Measurements from ENCODE around the gene TXN. TPM values are rescaled to one million over a fixed set of nuclear protein-coding genes. Genes with fewer than 3 reads are reported as not detected.

The TXN gene
- total RNA-seq, 1 donor from 2014 or later, result 181 TPM

DNA sequence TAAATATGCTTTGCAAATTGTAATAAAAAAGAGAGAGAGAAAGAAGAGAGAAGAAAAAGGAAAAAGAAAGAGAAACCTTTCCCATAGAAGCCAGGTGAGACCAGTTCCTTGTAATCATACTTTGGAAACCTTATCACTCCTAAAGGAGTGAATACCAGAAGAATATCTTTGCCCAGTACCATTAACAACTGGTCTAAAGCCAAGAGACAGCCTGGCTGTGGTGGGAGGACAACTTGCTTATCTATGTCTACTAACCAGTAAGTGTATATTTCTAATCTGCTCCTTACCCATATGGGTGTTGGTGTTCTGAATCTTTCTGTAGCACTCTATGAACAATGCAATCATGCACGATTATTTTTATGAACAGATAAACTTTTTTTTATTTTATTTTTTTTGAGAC lies 10.5 kb upstream of the TXN start:
- H3K4me3 Mint-ChIP-seq, result no peak overlapping the region
- H3K4me1 Mint-ChIP-seq, result no peaks in the 10 kb centered on the region

GRCh38 chr9:110261632-110262031 lies 5.3 kb upstream of the TXN start:
- no peak for DNase-seq (ENCODE audit: low read depth, low spot score)
- no peaks in the 10 kb centered on the region for H3K36me3 Mint-ChIP-seq (ENCODE audit: low read depth)
- TF ChIP-seq, protein P1, sequence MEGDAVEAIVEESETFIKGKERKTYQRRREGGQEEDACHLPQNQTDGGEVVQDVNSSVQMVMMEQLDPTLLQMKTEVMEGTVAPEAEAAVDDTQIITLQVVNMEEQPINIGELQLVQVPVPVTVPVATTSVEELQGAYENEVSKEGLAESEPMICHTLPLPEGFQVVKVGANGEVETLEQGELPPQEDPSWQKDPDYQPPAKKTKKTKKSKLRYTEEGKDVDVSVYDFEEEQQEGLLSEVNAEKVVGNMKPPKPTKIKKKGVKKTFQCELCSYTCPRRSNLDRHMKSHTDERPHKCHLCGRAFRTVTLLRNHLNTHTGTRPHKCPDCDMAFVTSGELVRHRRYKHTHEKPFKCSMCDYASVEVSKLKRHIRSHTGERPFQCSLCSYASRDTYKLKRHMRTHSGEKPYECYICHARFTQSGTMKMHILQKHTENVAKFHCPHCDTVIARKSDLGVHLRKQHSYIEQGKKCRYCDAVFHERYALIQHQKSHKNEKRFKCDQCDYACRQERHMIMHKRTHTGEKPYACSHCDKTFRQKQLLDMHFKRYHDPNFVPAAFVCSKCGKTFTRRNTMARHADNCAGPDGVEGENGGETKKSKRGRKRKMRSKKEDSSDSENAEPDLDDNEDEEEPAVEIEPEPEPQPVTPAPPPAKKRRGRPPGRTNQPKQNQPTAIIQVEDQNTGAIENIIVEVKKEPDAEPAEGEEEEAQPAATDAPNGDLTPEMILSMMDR (conservative IDR thresholded peaks at IDR 0.05), result no peak
- no peaks in the 10 kb centered on the region for H3K27me3 Mint-ChIP-seq (ENCODE audit: low read depth)
- peaks cover 7% of the 10 kb centered on the region for H3K9me3 Mint-ChIP-seq
- H3K27ac Mint-ChIP-seq (ENCODE audit: unreplicated experiment), result no peak overlapping the region
- peaks cover 15% of the 10 kb centered on the region for H3K4me1 Mint-ChIP-seq
- no peak overlapping the region for H3K4me3 Mint-ChIP-seq

More for the DNA sequence above, 10.5 kb upstream of the TXN start:
- Mint-ChIP-seq H3K9me3 (peaks cover 7% of the 10 kb centered on the region), H3K27ac (ENCODE audit: unreplicated experiment) (no peak overlapping the region), H3K36me3 (ENCODE audit: low read depth) (no peaks in the 10 kb centered on the region), H3K27me3 (ENCODE audit: low read depth) (no peaks in the 10 kb centered on the region)
- TF ChIP-seq, protein P1 (conservative IDR thresholded peaks at IDR 0.05), result no peak
- no peak for DNase-seq (ENCODE audit: low read depth, low spot score)

DNA sequence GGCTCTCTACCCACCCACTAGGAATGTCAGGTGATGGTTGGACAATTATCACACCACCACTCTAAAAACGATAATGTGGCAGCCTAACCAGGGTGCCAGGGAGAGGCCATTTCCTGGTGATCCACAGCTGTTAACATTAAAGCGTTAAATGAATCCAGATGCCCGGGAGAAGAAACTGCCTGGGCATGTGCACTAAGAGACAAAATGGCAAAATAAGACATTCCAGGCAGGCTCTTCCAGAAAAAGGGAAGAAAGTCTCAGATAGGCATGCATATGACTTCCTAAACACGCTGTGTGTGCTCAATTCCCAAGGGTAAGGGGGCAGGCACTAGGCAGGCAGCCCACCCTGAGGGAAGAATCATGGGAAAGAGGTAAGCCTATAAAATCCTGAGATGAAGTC lies 4.6 kb upstream of the TXN start:
- Mint-ChIP-seq H3K4me1 (peaks cover 19% of the 10 kb centered on the region), H3K27ac (ENCODE audit: unreplicated experiment) (no peak overlapping the region), H3K36me3 (ENCODE audit: low read depth) (no peaks in the 10 kb centered on the region), H3K9me3 (peaks cover 5% of the 10 kb centered on the region), H3K4me3 (no peak overlapping the region), H3K27me3 (ENCODE audit: low read depth) (no peaks in the 10 kb centered on the region)
- TF ChIP-seq, protein P1 (conservative IDR thresholded peaks at IDR 0.05), result no peak
- no peak for DNase-seq (ENCODE audit: low read depth, low spot score)

- Mint-ChIP-seq H3K27me3 (ENCODE audit: low read depth) (no peaks in the 10 kb centered on the region), H3K4me1 (peaks cover 27% of the 10 kb centered on the region), H3K27ac (ENCODE audit: unreplicated experiment) (no peak overlapping the region), H3K36me3 (ENCODE audit: low read depth) (no peaks in the 10 kb centered on the region), H3K9me3 (no peaks in the 10 kb centered on the region), H3K4me3 (peak overlapping the region; percentile 41)
- no peak for DNase-seq (ENCODE audit: low read depth, low spot score)
- TF ChIP-seq, protein P1 (conservative IDR thresholded peaks at IDR 0.05), result no peak
Observed at GRCh38 chr9:110259566-110259965, 3.3 kb upstream of the TXN start.

GRCh38 chr9:110258690-110259091 lies 2.4 kb upstream of the TXN start:
- Mint-ChIP-seq H3K27me3 (ENCODE audit: low read depth) (no peaks in the 10 kb centered on the region), H3K9me3 (no peaks in the 10 kb centered on the region), H3K36me3 (ENCODE audit: low read depth) (no peaks in the 10 kb centered on the region), H3K27ac (ENCODE audit: unreplicated experiment) (no peak overlapping the region), H3K4me1 (peaks cover 34% of the 10 kb centered on the region), H3K4me3 (peak overlapping the region; percentile 96)
- TF ChIP-seq, protein P1 (conservative IDR thresholded peaks at IDR 0.05), result no peak
- DNase-seq (ENCODE audit: low read depth, low spot score), result no peak

DNA sequence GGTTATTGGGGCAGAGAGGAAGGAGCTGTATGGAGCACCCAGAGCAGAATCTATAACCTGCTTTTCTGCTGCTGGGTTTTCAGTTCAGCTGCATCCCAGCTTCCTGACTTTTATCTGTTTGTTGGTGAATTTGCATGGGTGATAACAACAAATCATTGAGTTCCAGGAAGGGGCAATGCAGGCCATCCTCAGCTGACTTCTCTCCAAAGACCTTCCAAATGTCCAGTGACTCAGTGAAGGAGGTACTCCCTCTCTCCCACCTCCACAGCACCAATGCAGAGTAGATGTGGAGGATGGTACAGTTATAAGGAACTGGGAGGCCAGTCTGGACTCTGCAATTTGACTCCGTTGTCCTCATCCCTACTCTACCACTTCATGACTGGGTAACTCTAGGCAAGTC lies 1.6 kb upstream of the TXN start:
- H3K27ac Mint-ChIP-seq (ENCODE audit: unreplicated experiment), result no peak overlapping the region
- H3K36me3 Mint-ChIP-seq (ENCODE audit: low read depth), result no peaks in the 10 kb centered on the region
- H3K27me3 Mint-ChIP-seq (ENCODE audit: low read depth), result no peaks in the 10 kb centered on the region
- H3K4me1 Mint-ChIP-seq, result peaks cover 40% of the 10 kb centered on the region
- H3K4me3 Mint-ChIP-seq, result peak overlapping the region; percentile 96
- TF ChIP-seq, protein P1 (conservative IDR thresholded peaks at IDR 0.05), result no peak
- DNase-seq (ENCODE audit: low read depth, low spot score), result no peak
- no peaks in the 10 kb centered on the region for H3K9me3 Mint-ChIP-seq

Measured in neural crest cell (in vitro differentiated cells).